Tibial nerve (tissue), 3 donors: ENCODE data around the gene CD79A.

Source experiments
- CTCF ChIP-seq, 5 experiments: fragments of 200-600 bp in 3 of 5; fragments of 450-650 bp in 2 of 5; sonication (generic) in 3 of 5; IDR thresholded peaks; one replicate each; pipeline ENCODE4 v1.5.1; 2016 to 2019; ENCODE audit warnings: antibody characterized with exemption in 5 of 5, mild to moderate bottlenecking in 3 of 5, moderate library complexity in 2 of 5
- POLR2A ChIP-seq, 2 donors: fragments of 450-650 bp; IDR thresholded peaks; one replicate each; pipeline ENCODE4 v1.6.1; 2017; ENCODE audit warnings: antibody characterized with exemption in 2 of 2, mild to moderate bottlenecking in 2 of 2, moderate library complexity in 2 of 2

- TF ChIP-seq CTCF (IDR thresholded peaks at IDR 0.05) (no peak), POLR2A (IDR thresholded peaks at IDR 0.05) (no peak)
Measured at GRCh38 chr19:41927497-41928192, 50.6 kb downstream of the CD79A start.
